NCI-H69 (cell line): ENCODE measurements around the gene USH2A.

Experiments used
- DNase-seq: peaks from one replicate; lab custom pipeline; 2025; lab: John Stamatoyannopoulos, UW

Gene USH2A

DNA sequence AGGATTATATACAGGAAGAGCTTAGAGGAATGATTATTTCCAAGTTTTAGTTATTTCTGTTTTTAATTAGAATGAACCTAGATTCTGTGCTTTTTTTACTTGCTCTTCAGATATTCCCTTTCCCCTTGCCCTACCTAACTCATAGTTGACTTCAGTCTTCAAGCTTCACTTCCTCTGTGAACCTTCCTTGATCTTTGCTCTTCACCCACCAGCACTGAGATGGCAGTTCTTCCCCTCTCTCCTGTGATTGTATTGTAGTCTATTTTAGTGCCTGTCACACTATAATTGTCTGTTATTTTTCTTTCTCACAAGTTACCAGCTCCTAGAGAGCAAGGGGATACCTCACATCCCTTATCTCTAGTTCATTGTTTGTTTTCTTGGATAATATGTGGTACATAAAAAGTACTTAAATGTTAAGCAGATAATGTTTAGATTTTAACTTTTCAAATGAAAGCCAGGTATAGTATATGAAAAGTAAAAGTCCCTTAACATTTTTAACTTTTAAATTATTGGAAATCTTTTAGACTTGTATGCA, 822.9 kb downstream of the USH2A start:
- DNase-seq, result no peak

DNA sequence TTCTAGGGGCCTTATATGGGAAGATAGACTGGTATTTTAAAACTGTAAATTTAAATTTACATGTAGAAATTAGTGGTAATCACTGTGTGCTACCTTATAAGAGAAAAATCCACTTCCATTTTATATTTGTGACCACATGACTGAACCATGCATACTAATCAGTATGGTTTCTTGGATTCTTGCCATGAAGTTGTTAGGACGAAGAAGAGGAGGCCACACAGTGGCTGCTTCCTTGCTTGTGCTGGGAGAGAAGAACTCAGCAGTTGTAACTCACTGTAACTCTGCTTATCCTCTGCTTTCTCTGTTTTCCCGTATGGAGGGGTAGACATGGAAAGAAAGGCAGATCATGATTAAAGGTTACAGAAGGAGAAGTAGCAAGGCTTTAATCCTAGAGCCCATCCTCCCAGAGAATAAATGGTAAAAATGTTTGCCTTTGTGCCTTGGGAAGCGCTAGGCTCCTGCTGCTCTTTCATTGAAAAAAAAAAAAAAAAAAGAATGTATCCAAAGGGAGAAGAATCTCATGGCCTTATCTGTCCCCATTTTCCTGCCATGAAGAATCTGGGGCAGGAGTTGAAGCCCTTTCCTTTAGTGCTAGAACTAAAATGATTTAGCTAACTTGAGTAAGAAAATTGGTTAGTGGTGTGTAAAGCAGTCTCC, 823.7 kb downstream of the USH2A start:
- DNase-seq, result peak; percentile 71

DNA sequence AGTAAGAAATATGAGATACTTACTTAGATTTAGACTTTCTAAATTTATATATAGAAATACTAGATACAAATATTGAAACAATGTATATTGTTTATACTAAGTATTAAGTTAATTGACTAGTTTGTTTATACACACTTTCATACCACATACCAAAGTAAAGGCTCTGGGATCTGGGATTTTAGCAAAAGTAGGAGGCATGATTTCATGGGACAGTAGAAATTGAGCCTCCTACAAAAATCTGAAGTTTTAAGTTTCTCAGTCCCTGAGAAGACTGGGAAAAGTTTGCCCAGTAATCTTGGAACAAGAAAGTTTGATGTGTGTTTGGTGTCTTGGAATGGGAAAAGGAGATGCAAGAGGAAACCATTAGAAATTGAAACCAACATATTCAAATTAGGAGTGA, 825.3 kb downstream of the USH2A start:
- DNase-seq, result no peak

DNA sequence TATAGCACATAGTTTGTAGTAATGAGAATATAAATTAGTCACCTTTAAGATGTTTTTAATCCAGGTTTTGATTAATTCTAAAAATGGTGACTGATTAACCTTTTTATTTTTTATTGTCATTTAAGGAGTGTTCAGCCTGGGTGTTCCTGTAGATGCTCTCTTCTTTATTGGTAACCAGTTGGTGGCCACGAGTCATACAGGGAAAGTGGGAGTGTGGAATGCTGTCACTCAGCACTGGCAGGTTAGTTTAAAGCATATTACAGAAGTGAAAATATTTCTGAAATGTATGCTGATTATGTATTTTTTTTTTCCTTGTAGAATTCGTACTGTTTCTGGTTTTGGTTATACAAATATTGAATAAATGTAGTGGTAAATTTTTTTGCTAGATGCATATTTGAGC, 828.0 kb downstream of the USH2A start:
- peak; percentile 13 for DNase-seq

DNA sequence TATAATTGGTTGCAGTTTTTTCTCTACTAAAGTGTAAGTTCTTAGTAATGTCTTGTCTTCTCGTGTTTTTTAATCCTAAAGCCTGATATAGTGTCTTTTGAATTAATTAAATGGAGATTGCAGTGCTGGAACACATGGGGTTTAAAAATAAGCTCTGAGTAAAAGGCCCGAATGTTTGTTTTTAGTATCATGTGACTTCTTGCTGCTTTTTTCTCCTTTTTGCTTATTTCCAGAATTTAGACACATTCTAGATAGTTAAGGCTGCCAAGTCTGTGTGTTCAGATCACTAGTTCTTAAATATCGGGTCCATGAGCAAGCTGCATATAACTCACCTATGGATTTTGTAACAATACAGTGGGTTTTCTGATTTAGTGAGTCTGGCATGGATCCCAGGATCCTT, 828.6 kb downstream of the USH2A start:
- DNase-seq, result peak; percentile 43

DNA sequence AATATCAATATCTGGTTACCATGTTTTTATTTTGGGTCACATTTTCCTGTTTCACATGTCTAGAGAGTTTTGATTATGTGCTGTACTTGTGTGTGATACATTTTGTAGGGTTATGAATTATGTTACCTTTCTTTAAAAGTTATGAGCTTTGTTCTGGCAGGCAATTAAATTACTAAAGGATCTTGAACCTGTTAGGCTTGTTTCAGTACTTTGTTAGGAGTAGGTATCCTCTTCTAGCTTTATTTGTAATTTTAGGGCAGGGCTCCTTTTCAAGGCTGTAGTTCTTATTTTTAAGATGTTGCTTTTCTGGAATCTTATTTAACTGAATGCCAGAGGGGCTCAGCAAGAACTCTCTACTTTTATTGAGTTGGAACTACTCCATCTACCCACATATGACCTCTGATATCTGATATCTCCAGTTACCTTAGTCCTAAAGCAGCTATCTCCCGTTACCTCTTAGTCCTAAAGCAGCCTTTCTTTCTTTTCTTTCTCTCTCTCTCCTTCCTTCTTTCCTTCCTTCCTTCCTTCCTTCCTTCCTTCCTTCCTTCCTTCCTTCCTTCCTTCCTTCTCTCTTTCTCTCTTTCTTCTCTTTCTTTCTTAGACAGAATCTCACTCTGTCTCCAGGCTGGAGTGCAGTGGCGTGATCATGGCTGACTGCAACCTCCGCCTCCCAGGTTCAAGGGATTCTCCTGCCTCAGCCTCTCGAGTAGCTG, 832.3 kb downstream of the USH2A start:
- DNase-seq, result no peak

DNA sequence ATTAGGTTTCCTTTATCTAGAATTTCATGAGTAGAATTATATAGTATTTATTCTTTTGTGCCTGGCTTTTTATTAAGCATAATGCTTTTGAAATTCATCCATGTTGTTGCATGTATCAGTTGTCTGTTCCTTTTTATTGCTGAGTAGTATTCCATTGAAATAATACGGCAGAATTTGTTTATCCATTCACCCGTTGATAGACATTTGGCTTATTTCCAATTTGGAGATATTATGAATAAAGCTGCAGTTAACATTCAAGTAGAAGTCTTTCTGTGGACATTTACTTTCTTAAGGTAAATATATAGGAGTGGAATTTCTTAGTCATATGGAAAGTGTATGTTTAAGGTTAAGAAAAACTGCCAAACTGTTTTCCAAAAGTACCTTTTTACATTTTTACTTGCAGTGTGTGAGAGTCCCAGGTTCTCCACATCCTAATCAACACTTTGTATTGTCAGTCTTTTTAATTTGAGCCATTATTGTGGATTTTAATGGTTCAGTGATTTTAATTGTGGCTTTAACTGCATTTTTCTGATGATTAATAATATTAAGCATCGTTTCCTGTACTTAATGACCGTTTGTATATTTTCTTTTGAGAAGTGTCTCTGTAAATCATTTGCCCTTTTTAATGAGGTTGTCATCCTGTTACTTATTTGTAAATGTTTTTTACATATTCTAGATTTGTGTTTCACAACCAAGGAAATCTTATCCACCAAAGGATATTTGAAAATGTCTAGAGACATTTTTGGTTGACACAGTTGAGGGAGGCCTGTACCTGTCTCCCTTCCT, 833.4 kb downstream of the USH2A start:
- no peak for DNase-seq

DNA sequence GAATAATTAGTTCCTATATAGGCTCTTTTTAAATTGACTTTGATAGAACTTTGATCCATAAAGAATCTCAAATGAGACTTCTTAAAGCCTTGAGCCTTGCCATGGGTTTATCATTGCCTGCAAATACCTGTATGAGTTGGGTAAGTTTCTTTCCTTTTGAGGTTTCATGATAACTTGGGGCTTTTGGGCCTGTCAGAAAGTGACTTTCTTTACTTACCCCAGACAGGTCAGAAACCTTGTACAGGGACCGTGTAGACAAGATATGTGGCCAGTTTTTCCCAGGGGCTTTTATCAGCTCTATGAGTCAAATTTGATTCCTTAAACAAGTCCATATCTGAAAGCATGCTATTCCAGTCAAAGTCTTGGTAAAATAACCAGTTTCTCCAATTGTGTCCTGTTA, 838.9 kb downstream of the USH2A start:
- no peak for DNase-seq

DNA sequence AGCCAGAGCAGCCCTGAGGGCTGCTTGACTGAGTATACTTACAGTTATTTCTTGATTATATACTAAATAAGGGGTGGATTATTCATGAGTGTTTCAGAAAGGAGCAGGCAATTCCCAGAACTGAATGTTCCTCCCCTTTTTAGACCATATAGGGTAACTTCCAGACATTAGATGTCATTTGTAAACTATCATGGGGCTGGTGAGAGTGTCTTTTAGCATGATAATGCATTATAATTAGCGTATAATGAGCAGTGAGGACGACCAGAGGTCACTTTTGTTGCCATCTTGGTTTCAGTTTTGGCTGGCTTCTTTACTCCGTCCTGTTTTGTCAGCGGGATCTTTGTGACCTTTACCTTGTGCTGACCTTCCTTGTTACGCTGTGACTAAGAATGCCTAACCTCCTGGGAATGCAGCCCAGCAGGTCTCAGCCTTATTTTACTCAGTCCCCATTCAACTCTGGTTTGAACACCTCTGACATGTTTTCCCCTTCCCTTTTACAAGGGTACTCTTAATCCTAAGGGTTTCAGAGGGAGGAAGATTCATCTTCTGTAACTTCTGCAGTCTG, 840.0 kb downstream of the USH2A start:
- DNase-seq, result peak; percentile 16

DNA sequence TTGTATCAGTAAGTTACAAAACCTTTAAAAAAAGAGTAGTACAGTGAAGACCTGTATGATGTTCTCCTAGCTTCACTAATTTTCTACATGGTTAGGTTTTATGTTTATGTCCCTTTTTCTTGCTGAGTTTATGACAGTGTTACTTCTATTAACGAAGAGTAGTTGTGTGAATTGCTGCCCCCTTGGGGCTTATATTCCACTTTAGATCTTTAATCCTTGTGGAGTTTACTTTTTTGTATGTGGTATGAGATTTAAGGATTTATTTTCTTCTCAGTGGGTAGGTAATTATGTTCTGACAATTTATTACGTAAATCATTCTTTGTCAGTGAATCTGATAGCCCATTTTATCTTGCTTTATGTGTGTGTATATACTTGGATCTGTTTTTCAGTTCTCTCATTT, 841.4 kb downstream of the USH2A start:
- peak; percentile 23 for DNase-seq
